K562 (cell line): ENCODE results near the gene IFT25. TPM values are rescaled to one million over a fixed set of nuclear protein-coding genes. Genes with fewer than 3 reads are reported as not detected.

Experiments
- ARID1B ChIP-seq: fragments of 450-650 bp; IDR thresholded peaks from 2 replicates; pipeline ENCODE4 v1.6.1; 2016; ENCODE audit warnings: antibody characterized with exemption, mild to moderate bottlenecking, inconsistent platforms
- CBFA2T2 ChIP-seq: fragments of 450-650 bp; conservative IDR thresholded peaks from 2 replicates; pipeline ENCODE4 v1.6.1; 2017; ENCODE audit warnings: mild to moderate bottlenecking
- CBX5 ChIP-seq: IDR thresholded peaks from 2 replicates; pipeline ENCODE4 v1.6.1; 2014; ENCODE audit warnings: low read depth, borderline replicate concordance
- CREBBP ChIP-seq: IDR thresholded peaks from one replicate; pipeline ENCODE4 v1.6.1; 2012; ENCODE audit warnings: low read depth, mild to moderate bottlenecking, control low read depth, inconsistent platforms, low read length
- E4F1 ChIP-seq: fragments of 250-450 bp; sonication (Bioruptor Pico); IDR thresholded peaks from 2 replicates; pipeline ENCODE4 v1.5.0; 2021; ENCODE audit warnings: mild to moderate bottlenecking, borderline replicate concordance
- HLTF ChIP-seq: fragments of 450-650 bp; IDR thresholded peaks from 2 replicates; pipeline ENCODE4 v1.6.1; 2016
- HNRNPK ChIP-seq: fragments of 200-400 bp; formaldehyde crosslinking; IDR thresholded peaks from one replicate; pipeline ENCODE4 v1.6.1; 2018; ENCODE audit warnings: mild to moderate bottlenecking, low read depth, low read length; ENCODE audit not compliant: poor library complexity, severe bottlenecking
- MAFK ChIP-seq: IDR thresholded peaks from 2 replicates; pipeline ENCODE4 v1.6.1; 2011; ENCODE audit warnings: low read length, improper control_type of control experiment
- MAZ ChIP-seq, 2 experiments: fragments of 450-650 bp in 1 of 2; sonication (generic) in 1 of 2; formaldehyde crosslinking; IDR thresholded peaks in 1 of 2; conservative IDR thresholded peaks in 1 of 2; 2 replicates each; pipeline versions ENCODE4 v1.4.0 to v1.5.0; 2020; ENCODE audit warnings: mild to moderate bottlenecking in 1 of 2, missing genetic modification reagents in 1 of 2
- MITF ChIP-seq: IDR thresholded peaks from 2 replicates; pipeline ENCODE4 v1.6.1; 2014; ENCODE audit warnings: antibody characterized with exemption
- NFRKB ChIP-seq: fragments of 450-650 bp; IDR thresholded peaks from 2 replicates; pipeline ENCODE4 v1.6.1; 2016; ENCODE audit warnings: low read depth
- POLR2AphosphoS5 ChIP-seq: IDR thresholded peaks from 2 replicates; pipeline ENCODE4 v1.6.1; 2011; ENCODE audit warnings: mild to moderate bottlenecking, low read depth, low read length, moderate library complexity; ENCODE audit not compliant: control insufficient read depth, insufficient read depth
- PYGO2 ChIP-seq: fragments of 450-650 bp; IDR thresholded peaks from 2 replicates; pipeline ENCODE4 v1.6.1; 2016; ENCODE audit warnings: mild to moderate bottlenecking, missing genetic modification characterization, moderate library complexity, missing compliant biosample characterization
- RBFOX2 ChIP-seq: fragments of 200-400 bp; formaldehyde crosslinking; IDR thresholded peaks from 2 replicates; pipeline ENCODE4 v1.6.1; 2017; ENCODE audit warnings: low read depth, mild to moderate bottlenecking, low read length, moderate library complexity
- RBM14 ChIP-seq: fragments of 200-400 bp; formaldehyde crosslinking; IDR thresholded peaks from 2 replicates; pipeline ENCODE4 v1.6.1; 2018; ENCODE audit warnings: low read depth, mild to moderate bottlenecking, low read length, moderate library complexity, borderline replicate concordance; ENCODE audit not compliant: insufficient read depth
- SMARCB1 ChIP-seq: IDR thresholded peaks from 2 replicates; pipeline ENCODE4 v1.6.1; 2011; ENCODE audit warnings: improper control_type of control experiment, low read depth; ENCODE audit not compliant: insufficient read length
- SMARCE1 ChIP-seq: fragments of 450-650 bp; IDR thresholded peaks from 2 replicates; pipeline ENCODE4 v1.7.1; 2016; ENCODE audit warnings: mild to moderate bottlenecking
- SNIP1 ChIP-seq: fragments of 450-650 bp; IDR thresholded peaks from 2 replicates; pipeline ENCODE4 v1.7.1; 2017; ENCODE audit warnings: low read depth, mild to moderate bottlenecking
- TEAD1 ChIP-seq, 2 experiments: fragments of 450-650 bp in 1 of 2; sonication (generic) in 1 of 2; formaldehyde crosslinking; IDR thresholded peaks; 2 replicates each; pipeline versions ENCODE4 v1.4.0 to v1.8.0; 2020 to 2022; ENCODE audit warnings: mild to moderate bottlenecking in 2 of 2, missing genetic modification reagents in 1 of 2
- ZBTB8A ChIP-seq: fragments of 450-650 bp; IDR thresholded peaks from 2 replicates; pipeline ENCODE4 v1.6.1; 2018; ENCODE audit warnings: mild to moderate bottlenecking, moderate library complexity; ENCODE audit not compliant: partially characterized antibody
- ZC3H4 ChIP-seq: sonication (generic); formaldehyde crosslinking; IDR thresholded peaks from 2 replicates; pipeline ENCODE4 v1.9.0; 2021; ENCODE audit warnings: missing genetic modification reagents, borderline replicate concordance
- ZC3H8 ChIP-seq: fragments of 450-650 bp; IDR thresholded peaks from 2 replicates; pipeline ENCODE4 v1.6.1; 2017
- ZNF239 ChIP-seq: fragments of 250-450 bp; sonication (Bioruptor Pico); IDR thresholded peaks from 2 replicates; pipeline ENCODE4 v1.4.0; 2020; ENCODE audit warnings: mild to moderate bottlenecking
- ZNF717 ChIP-seq: fragments of 250-450 bp; sonication (Bioruptor Pico); IDR thresholded peaks from 2 replicates; pipeline ENCODE4 v1.5.0; 2021
- polyA plus RNA-seq, 8 experiments: library from polyadenylated mRNA; depleted of rRNA in 4 of 8; stranded (reverse) in 5 of 8; unstranded in 3 of 8; fragments of >200 nt; fragmentation: Nextera tagmentation in 2 of 8; fragmentation: Illumina TruSeq in 1 of 8; extraction: Ambion mirVana in 2 of 8; extraction: Trizol in 1 of 8; gene quantifications; 2 replicates each; pipeline versions ENCODE4 v1.2.1 to v1.2.3, GENCODE V29; 2011 to 2014; ENCODE audit warnings: inconsistent platforms in 1 of 8, missing spikeins in 1 of 8
- total RNA-seq, 7 experiments: library from RNA; depleted of rRNA in 6 of 7; stranded (reverse); fragments of >200 nt in 6 of 7; fragmentation: Illumina TruSeq in 2 of 7; extraction: Trizol in 2 of 7; gene quantifications; 2 replicates each; pipeline versions ENCODE4 v1.2.1 to v1.2.3, GENCODE V29; 2011 to 2021; ENCODE audit warnings: low replicate concordance in 1 of 7
- TF ChIP-seq, protein P1 (sequence below): fragments of 450-650 bp; IDR thresholded peaks from one replicate; pipeline ENCODE4 v1.6.1; 2018; ENCODE audit warnings: mild to moderate bottlenecking, moderate library complexity; ENCODE audit not compliant: partially characterized antibody

IFT25 gene
- total and polyA plus RNA-seq, 9 of the 15 experiments (the other 6 are each of a cell fraction or from before 2014, with no cell fraction given), result 93.6 to 209 (median 167) TPM

DNA sequence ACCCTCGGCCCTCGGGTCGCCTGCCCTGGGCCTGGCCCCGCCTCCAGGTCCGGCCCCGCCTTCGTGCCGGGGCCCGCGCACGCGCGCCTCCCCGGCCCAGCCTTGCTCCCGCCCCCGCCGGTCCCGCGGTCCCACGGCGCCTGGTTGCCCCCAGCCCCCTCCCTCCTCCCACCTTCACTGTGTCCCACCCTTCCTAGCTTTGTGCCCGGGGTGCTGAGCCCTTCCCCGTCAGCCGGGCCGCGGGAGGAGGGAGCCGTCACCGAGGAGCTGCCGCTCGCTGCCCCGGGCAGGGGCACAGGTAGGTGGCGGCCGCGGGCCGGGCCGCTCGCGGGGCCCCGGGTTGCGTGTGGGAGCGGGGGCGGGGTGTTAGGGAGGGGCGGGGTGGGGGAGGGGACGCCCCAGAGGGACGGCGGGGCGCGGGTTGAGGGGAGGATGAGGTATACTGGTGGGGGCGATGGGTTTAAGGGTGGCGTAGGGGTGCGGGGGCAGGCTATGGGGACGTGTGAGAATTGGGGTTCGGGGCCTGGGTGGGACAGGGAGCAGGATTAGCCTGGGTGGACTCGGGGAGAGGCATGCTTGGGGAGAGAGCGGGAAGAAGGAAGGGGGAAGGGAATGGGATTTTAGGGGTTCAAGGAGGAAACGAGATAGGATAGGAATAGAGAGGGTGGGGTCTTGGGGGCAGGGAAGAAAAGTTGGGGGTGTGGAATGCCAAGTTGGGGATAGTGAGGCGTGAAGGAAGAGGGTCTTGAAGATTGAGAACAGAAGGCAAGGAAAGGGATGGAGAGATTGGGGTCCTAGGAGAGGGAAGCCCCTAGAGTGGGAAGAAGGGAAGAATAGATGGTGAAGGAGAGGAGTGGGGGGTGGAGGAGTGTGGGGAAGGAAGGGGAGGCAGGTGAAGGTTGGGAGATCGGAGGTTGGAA lies 1.0 kb upstream of the IFT25 start, which contains the start of gene LRRC42 (continued):
- TF ChIP-seq ZBTB8A (no peak), SMARCB1 (no peak), CREBBP (no peak), ARID1B (peak; percentile 58), CBFA2T2 (no peak), PYGO2 (tag) (no peak), ZC3H4 (CRISPR knock-in tag) (no peak), E4F1 (CRISPR knock-in tag) (no peak), RBFOX2 (peak; percentile 58), ZNF239 (CRISPR knock-in tag) (no peak), SNIP1 (0 out of 2 replicates have a peak, but pooled peaks have one; percentile 27), ZNF717 (no peak), HNRNPK (peak; percentile 90), CBX5 (no peak), HLTF (peak; percentile 68; the same call in 1 of the 2 replicates), NFRKB (peak; percentile 63), MAFK (no peak), POLR2AphosphoS5 (peak; percentile 25; the same call in 1 of the 2 replicates), RBM14 (no peak), MAZ (CRISPR knock-in tag; conservative IDR thresholded peaks at IDR 0.05 in 1 of 2, IDR thresholded peaks at IDR 0.05 in 1 of 2) (peak in 1 of 2 experiments; percentile 97; a peak in 2 of 4 replicates), SMARCE1 (peak; percentile 52), TEAD1 (CRISPR knock-in tag; IDR thresholded peaks at IDR 0.05) (no peak), ZC3H8 (no peak), MITF (no peak)
- TF ChIP-seq, protein P1, sequence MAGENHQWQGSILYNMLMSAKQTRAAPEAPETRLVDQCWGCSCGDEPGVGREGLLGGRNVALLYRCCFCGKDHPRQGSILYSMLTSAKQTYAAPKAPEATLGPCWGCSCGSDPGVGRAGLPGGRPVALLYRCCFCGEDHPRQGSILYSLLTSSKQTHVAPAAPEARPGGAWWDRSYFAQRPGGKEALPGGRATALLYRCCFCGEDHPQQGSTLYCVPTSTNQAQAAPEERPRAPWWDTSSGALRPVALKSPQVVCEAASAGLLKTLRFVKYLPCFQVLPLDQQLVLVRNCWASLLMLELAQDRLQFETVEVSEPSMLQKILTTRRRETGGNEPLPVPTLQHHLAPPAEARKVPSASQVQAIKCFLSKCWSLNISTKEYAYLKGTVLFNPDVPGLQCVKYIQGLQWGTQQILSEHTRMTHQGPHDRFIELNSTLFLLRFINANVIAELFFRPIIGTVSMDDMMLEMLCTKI, result no peak
